Gastroesophageal sphincter (tissue), 3 donors: ENCODE measurements around the gene ANKRD52.

ENCODE experiments used
- POLR2A ChIP-seq, 2 donors: fragments of 450-650 bp; IDR thresholded peaks; one replicate each; pipeline ENCODE4 v1.6.1; 2017; ENCODE audit warnings: antibody characterized with exemption in 2 of 2, mild to moderate bottlenecking in 2 of 2, moderate library complexity in 1 of 2
- POLR2AphosphoS5 ChIP-seq: sonication (generic); formaldehyde crosslinking; IDR thresholded peaks from one replicate; pipeline ENCODE4 v1.6.1; 2017; ENCODE audit warnings: antibody characterized with exemption
- TF ChIP-seq, protein P1 (sequence below), 4 experiments: fragments of 200-600 bp in 2 of 4; fragments of 450-650 bp in 2 of 4; sonication (generic) in 1 of 4; IDR thresholded peaks; one replicate each; pipeline ENCODE4 v1.5.1; 2017 to 2019; ENCODE audit warnings: antibody characterized with exemption in 4 of 4, mild to moderate bottlenecking in 2 of 4, moderate library complexity in 2 of 4

DNA sequence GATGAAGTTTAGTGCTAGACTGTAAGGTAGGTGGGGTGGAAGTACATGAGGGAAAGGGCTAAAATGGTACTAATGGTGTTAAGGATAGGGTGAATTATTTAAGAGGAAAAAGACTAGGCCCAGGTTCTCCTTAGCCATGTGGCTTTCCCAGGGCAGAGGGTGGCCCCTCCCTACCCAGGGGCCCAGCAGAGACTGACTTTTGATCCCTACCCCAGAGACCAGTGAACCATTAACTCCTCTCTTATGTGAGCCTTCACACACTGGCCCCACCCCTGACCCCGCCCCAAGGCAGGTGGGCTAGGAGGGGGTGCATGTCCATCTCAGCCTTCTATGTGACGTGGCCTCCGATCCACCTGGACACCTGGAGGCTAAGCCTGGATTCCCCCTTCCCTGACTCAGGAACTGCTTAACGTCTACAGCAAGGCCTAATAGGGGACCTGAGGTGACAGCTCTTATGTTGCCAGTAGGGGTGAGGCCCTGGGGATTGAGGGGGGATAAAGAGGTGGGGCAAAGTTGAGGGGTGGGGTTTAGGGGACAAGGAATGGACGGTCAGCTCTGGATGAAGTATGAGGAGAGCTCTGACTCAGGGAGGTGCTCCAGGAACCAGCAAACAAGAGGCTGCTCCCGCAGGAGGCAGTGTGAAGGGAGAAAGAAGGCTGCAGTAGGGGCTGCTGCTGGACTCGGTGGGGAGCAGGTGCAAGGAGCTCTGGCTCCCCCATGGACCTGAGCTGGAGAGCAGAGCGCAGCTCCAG is 27.6 kb downstream of the ANKRD52 start:
- TF ChIP-seq, protein P1, sequence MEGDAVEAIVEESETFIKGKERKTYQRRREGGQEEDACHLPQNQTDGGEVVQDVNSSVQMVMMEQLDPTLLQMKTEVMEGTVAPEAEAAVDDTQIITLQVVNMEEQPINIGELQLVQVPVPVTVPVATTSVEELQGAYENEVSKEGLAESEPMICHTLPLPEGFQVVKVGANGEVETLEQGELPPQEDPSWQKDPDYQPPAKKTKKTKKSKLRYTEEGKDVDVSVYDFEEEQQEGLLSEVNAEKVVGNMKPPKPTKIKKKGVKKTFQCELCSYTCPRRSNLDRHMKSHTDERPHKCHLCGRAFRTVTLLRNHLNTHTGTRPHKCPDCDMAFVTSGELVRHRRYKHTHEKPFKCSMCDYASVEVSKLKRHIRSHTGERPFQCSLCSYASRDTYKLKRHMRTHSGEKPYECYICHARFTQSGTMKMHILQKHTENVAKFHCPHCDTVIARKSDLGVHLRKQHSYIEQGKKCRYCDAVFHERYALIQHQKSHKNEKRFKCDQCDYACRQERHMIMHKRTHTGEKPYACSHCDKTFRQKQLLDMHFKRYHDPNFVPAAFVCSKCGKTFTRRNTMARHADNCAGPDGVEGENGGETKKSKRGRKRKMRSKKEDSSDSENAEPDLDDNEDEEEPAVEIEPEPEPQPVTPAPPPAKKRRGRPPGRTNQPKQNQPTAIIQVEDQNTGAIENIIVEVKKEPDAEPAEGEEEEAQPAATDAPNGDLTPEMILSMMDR (IDR thresholded peaks at IDR 0.05): no peak
- TF ChIP-seq POLR2AphosphoS5 (no peak), POLR2A (IDR thresholded peaks at IDR 0.05) (no peak)
